ENCODE measurements around the gene PUS10. TPM values are rescaled to one million over a fixed set of nuclear protein-coding genes. Genes with fewer than 3 reads are reported as not detected.

Gene PUS10
- total RNA-seq, 1 experiment from 2014 or later = 5.6 TPM

DNA sequence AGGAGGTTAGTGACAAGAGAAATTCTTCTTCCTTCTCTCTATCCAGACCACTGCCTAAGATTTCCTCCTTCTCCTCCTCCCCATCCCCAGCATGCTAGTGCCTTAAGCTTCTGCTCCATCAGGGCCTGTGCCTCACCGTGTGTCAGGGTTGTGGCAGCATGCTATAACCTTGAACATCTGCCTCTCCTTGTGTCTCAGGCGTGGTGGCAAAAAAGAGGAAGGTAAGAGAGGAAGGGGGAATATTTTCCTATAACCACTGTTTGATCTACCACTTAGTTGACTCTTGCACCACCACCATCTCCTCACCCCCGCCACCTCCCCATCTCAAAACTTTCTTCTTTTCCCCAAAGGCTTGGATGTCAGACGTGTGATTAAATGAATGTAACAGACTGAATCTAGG lies 38.8 kb downstream of the PUS10 start:
- H4K20me1 ChIP-seq (ENCODE audit: insufficient read depth) = no peaks in the 10 kb centered on the region
- intact Hi-C loops (cut with micrococcal nuclease) = no loop called here
- no peak overlapping the region for H3K4me2 ChIP-seq (ENCODE audit: low read length)
- H3K9ac ChIP-seq (ENCODE audit: low read length) = no peak overlapping the region
- CTCF ChIA-PET = no interaction called here
- H2AFZ ChIP-seq (ENCODE audit: low read depth, low read length, poor library complexity, severe bottlenecking) = no peak overlapping the region
- ATAC-seq (no peak), DNase-seq (ENCODE audit: low read depth, low spot score) (no peak)
- no peaks in the 10 kb centered on the region for H3K4me1 ChIP-seq (ENCODE audit: control insufficient read depth in 1 of 2, insufficient read depth in 2 of 2, low read length in 2 of 2)
- TF ChIP-seq, protein P1, sequence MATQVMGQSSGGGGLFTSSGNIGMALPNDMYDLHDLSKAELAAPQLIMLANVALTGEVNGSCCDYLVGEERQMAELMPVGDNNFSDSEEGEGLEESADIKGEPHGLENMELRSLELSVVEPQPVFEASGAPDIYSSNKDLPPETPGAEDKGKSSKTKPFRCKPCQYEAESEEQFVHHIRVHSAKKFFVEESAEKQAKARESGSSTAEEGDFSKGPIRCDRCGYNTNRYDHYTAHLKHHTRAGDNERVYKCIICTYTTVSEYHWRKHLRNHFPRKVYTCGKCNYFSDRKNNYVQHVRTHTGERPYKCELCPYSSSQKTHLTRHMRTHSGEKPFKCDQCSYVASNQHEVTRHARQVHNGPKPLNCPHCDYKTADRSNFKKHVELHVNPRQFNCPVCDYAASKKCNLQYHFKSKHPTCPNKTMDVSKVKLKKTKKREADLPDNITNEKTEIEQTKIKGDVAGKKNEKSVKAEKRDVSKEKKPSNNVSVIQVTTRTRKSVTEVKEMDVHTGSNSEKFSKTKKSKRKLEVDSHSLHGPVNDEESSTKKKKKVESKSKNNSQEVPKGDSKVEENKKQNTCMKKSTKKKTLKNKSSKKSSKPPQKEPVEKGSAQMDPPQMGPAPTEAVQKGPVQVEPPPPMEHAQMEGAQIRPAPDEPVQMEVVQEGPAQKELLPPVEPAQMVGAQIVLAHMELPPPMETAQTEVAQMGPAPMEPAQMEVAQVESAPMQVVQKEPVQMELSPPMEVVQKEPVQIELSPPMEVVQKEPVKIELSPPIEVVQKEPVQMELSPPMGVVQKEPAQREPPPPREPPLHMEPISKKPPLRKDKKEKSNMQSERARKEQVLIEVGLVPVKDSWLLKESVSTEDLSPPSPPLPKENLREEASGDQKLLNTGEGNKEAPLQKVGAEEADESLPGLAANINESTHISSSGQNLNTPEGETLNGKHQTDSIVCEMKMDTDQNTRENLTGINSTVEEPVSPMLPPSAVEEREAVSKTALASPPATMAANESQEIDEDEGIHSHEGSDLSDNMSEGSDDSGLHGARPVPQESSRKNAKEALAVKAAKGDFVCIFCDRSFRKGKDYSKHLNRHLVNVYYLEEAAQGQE (IDR thresholded peaks at IDR 0.05; ENCODE audit: low read depth) = no peak
- TF ChIP-seq POLR2AphosphoS5 (IDR thresholded peaks at IDR 0.05; ENCODE audit: low read depth, low read length) (no peak), ZNF274 (IDR thresholded peaks at IDR 0.05; ENCODE audit: low read depth, low read length) (no peak), JUND (IDR thresholded peaks at IDR 0.05) (no peak), FOSL1 (IDR thresholded peaks at IDR 0.05; ENCODE audit: low read depth) (no peak), SIN3A (IDR thresholded peaks at IDR 0.05; ENCODE audit: low read depth) (no peak)
- TF ChIP-seq, protein P2, sequence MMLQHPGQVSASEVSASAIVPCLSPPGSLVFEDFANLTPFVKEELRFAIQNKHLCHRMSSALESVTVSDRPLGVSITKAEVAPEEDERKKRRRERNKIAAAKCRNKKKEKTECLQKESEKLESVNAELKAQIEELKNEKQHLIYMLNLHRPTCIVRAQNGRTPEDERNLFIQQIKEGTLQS (IDR thresholded peaks at IDR 0.05) = no peak
- no TSS peak for BruUV-seq (replicated peaks)
- H3K36me3 ChIP-seq (ENCODE audit: control insufficient read depth in 1 of 2, insufficient read depth in 2 of 2, low read length in 2 of 2) = no peaks in the 10 kb centered on the region
- RAD21 ChIA-PET (ENCODE audit: low non-redundant PET in 1 of 2, low total read pairs in 2 of 2, uncharacterized antibody in 2 of 2, unreplicated experiment in 2 of 2) = no interaction called here
- H3K79me2 ChIP-seq (ENCODE audit: insufficient read depth, low read length) = no peaks in the 10 kb centered on the region
- no peaks in the 10 kb centered on the region for H3K9me3 ChIP-seq (ENCODE audit: control insufficient read depth in 1 of 2, insufficient read depth in 1 of 2, low read depth in 1 of 2, low read length in 2 of 2)
- no peak overlapping the region for H3K4me3 ChIP-seq (replicated peaks in 1 of 2; ENCODE audit: low read depth in 1 of 2, low read length in 2 of 2)
- POLR2A ChIA-PET = no interaction called here
- no peak overlapping the region for H3K27ac ChIP-seq (ENCODE audit: low read depth, low read length)
- H3K9me2 ChIP-seq (ENCODE audit: insufficient read depth) = no peaks in the 10 kb centered on the region
- no peaks in the 10 kb centered on the region for H3K27me3 ChIP-seq (ENCODE audit: insufficient read depth, low read length)

- POLR2A ChIA-PET = no interaction called here
- Histone ChIP-seq H3K27me3 (ENCODE audit: insufficient read depth, low read length) (no peaks in the 10 kb centered on the region), H3K4me2 (ENCODE audit: low read length) (no peak overlapping the region), H3K9me3 (ENCODE audit: control insufficient read depth in 1 of 2, insufficient read depth in 1 of 2, low read depth in 1 of 2, low read length in 2 of 2) (no peaks in the 10 kb centered on the region), H3K79me2 (ENCODE audit: insufficient read depth, low read length) (no peaks in the 10 kb centered on the region), H3K4me3 (replicated peaks in 1 of 2; ENCODE audit: low read depth in 1 of 2, low read length in 2 of 2) (no peak overlapping the region), H3K9ac (ENCODE audit: low read length) (no peak overlapping the region), H3K27ac (ENCODE audit: low read depth, low read length) (no peak overlapping the region), H2AFZ (ENCODE audit: low read depth, low read length, poor library complexity, severe bottlenecking) (no peak overlapping the region), H3K4me1 (ENCODE audit: control insufficient read depth in 1 of 2, insufficient read depth in 2 of 2, low read length in 2 of 2) (no peaks in the 10 kb centered on the region), H3K9me2 (ENCODE audit: insufficient read depth) (no peaks in the 10 kb centered on the region), H4K20me1 (ENCODE audit: insufficient read depth) (no peaks in the 10 kb centered on the region), H3K36me3 (ENCODE audit: control insufficient read depth in 1 of 2, insufficient read depth in 2 of 2, low read length in 2 of 2) (no peaks in the 10 kb centered on the region)
- CTCF ChIA-PET = no interaction called here
- DNase-seq (ENCODE audit: low read depth, low spot score) (no peak), ATAC-seq (no peak)
- intact Hi-C loops (cut with micrococcal nuclease) = no loop called here
- BruUV-seq (replicated peaks) = no TSS peak
- RAD21 ChIA-PET (ENCODE audit: low non-redundant PET in 1 of 2, low total read pairs in 2 of 2, uncharacterized antibody in 2 of 2, unreplicated experiment in 2 of 2) = no interaction called here
- no peak for TF ChIP-seq EZH2phosphoT487 (IDR thresholded peaks at IDR 0.05; ENCODE audit: borderline replicate concordance)
- no peak for TF ChIP-seq POLR2A (IDR thresholded peaks at IDR 0.05; ENCODE audit: borderline replicate concordance, extremely low read depth, insufficient read depth, insufficient read length)
- no peak for TF ChIP-seq ELF1 (IDR thresholded peaks at IDR 0.05; ENCODE audit: borderline replicate concordance, low read depth)
- TF ChIP-seq ZNF274 (IDR thresholded peaks at IDR 0.05; ENCODE audit: low read depth, low read length) = no peak
- no peak for TF ChIP-seq SRF (IDR thresholded peaks at IDR 0.05; ENCODE audit: low read depth)
- TF ChIP-seq EZH2 (IDR thresholded peaks at IDR 0.05) = no peak
- no peak for TF ChIP-seq JUND (IDR thresholded peaks at IDR 0.05)
- TF ChIP-seq, protein P3, sequence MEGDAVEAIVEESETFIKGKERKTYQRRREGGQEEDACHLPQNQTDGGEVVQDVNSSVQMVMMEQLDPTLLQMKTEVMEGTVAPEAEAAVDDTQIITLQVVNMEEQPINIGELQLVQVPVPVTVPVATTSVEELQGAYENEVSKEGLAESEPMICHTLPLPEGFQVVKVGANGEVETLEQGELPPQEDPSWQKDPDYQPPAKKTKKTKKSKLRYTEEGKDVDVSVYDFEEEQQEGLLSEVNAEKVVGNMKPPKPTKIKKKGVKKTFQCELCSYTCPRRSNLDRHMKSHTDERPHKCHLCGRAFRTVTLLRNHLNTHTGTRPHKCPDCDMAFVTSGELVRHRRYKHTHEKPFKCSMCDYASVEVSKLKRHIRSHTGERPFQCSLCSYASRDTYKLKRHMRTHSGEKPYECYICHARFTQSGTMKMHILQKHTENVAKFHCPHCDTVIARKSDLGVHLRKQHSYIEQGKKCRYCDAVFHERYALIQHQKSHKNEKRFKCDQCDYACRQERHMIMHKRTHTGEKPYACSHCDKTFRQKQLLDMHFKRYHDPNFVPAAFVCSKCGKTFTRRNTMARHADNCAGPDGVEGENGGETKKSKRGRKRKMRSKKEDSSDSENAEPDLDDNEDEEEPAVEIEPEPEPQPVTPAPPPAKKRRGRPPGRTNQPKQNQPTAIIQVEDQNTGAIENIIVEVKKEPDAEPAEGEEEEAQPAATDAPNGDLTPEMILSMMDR (IDR thresholded peaks at IDR 0.05 in 2 of 3, conservative IDR thresholded peaks at IDR 0.05 in 1 of 3; ENCODE audit: borderline replicate concordance in 1 of 3, insufficient read depth in 1 of 3, low read depth in 2 of 3, low read length in 2 of 3) = no peak
- TF ChIP-seq SP1 (IDR thresholded peaks at IDR 0.05; ENCODE audit: low read depth) = no peak
- TF ChIP-seq, protein P4, sequence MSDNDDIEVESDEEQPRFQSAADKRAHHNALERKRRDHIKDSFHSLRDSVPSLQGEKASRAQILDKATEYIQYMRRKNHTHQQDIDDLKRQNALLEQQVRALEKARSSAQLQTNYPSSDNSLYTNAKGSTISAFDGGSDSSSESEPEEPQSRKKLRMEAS (IDR thresholded peaks at IDR 0.05) = no peak
- TF ChIP-seq CBX3 (IDR thresholded peaks at IDR 0.05; ENCODE audit: low read depth) = no peak
- no peak for TF ChIP-seq CEBPB (IDR thresholded peaks at IDR 0.05; ENCODE audit: low read depth)
- no peak for TF ChIP-seq SIN3A (IDR thresholded peaks at IDR 0.05; ENCODE audit: low read depth)
- TF ChIP-seq FOSL1 (IDR thresholded peaks at IDR 0.05; ENCODE audit: low read depth) = no peak
- TF ChIP-seq, protein P2 (IDR thresholded peaks at IDR 0.05) = no peak
- no peak for TF ChIP-seq POLR2AphosphoS5 (IDR thresholded peaks at IDR 0.05; ENCODE audit: low read depth, low read length)
These were observed 40.5 kb downstream of the PUS10 start for GRCh38 chr2:60977562-60977895.

Data from HCT116 (cell line).